K562 (cell line): ENCODE measurements around the gene TPRX2. TPM values are rescaled to one million over a fixed set of nuclear protein-coding genes. Genes with fewer than 3 reads are reported as not detected.
A peak's percentile ranks its signal among the peaks of the same experiment; 100 is the strongest.
"Not testable (repeated sequence)": the region's sequence is repeated elsewhere in the genome, so short reads cannot be mapped to it uniquely, and the experiment has no call there.

Experiments
- ATAC-seq: fragments of 200-7000 bp; cut with Tn5 transposase; 3 replicates; pipeline ENCODE4 v1.9.1; 2020; ENCODE audit warnings: moderate library complexity
- BruUV-seq: library from RNA; stranded (reverse); fragments of 400-500 nt; replicated peaks from 2 replicates; lab custom pipeline; 2021; lab: Mats Ljungman, UMichigan
- CTCF ChIA-PET: fragments of 300-600 bp; formaldehyde crosslinking; extraction: SDS; loops from one replicate; lab custom pipeline; 2021; ENCODE audit warnings: low intra/inter-chr PET ratio; lab: Yijun Ruan, JAX
- POLR2A ChIA-PET: fragments of 300-600, 350-650 bp; sonication (Branson Sonifier 250); formaldehyde crosslinking; extraction: SDS; loops from one replicate; lab custom pipeline; 2021; ENCODE audit warnings: antibody characterized with exemption, inconsistent platforms; lab: Yijun Ruan, JAX
- DNase-seq, 4 experiments: peaks; one replicate each; pipeline versions ENCODE4 v3.0.0 to v3.0.0-alpha.2; 2011 to 2018; ENCODE audit warnings: low spot score in 3 of 4, mixed read lengths in 3 of 4; ENCODE audit errors: extremely low read depth in 1 of 4
- FAIRE-seq: peaks from 2 replicates; lab custom pipeline; 2011; peaks lifted over from hg19 to GRCh38; lab: Jason Lieb, UNC
- H2AFZ ChIP-seq: 2 replicates; pipeline ENCODE4 v1.6.0; 2011; ENCODE audit warnings: low read depth, low read length, control low read depth, inconsistent platforms
- H3K27ac ChIP-seq: fragments of 200-600 bp; 3 replicates; pipeline ENCODE4 v1.8.0; 2011; ENCODE audit warnings: low read depth, mild to moderate bottlenecking, control low read depth, inconsistent platforms, low read length, moderate library complexity, mixed read lengths; ENCODE audit errors: extremely low read depth
- H3K27me3 ChIP-seq, 2 experiments: fragments of 300-600 bp in 1 of 2; 2 replicates in 1 of 2; 3 replicates in 1 of 2; pipeline versions ENCODE4 v1.6.0 to v1.8.0; 2011; ENCODE audit warnings: inconsistent platforms in 2 of 2, low read length in 2 of 2, mild to moderate bottlenecking in 1 of 2, mixed read lengths in 1 of 2, moderate library complexity in 1 of 2; ENCODE audit not compliant: control insufficient read depth in 2 of 2, insufficient read depth in 2 of 2
- H3K36me3 ChIP-seq: fragments of 300-600 bp; 3 replicates; pipeline ENCODE4 v1.8.0; 2011; ENCODE audit warnings: mild to moderate bottlenecking, low read length, inconsistent platforms; ENCODE audit not compliant: control insufficient read depth, insufficient read depth
- H3K4me1 ChIP-seq, 2 experiments: fragments of 200-600 bp in 1 of 2; replicated peaks in 1 of 2; 2 replicates in 1 of 2; 3 replicates in 1 of 2; pipeline versions ENCODE4 v1.5.1 to v1.8.0; 2011; ENCODE audit warnings: inconsistent platforms in 2 of 2, low read length in 2 of 2, mild to moderate bottlenecking in 1 of 2, mixed read lengths in 1 of 2, moderate library complexity in 1 of 2; ENCODE audit not compliant: control insufficient read depth in 2 of 2, insufficient read depth in 2 of 2
- H3K4me2 ChIP-seq: 2 replicates; pipeline ENCODE4 v1.6.1; 2011; ENCODE audit warnings: low read length, control low read depth, inconsistent platforms, mixed read lengths; ENCODE audit not compliant: insufficient read depth
- H3K4me3 ChIP-seq: fragments of 200-600 bp; sonication (generic), shearing (Covaris generic); 2 replicates; pipeline ENCODE4 v1.5.1; 2016; ENCODE audit warnings: control low read depth, inconsistent platforms
- H3K79me2 ChIP-seq: fragments of 200-600 bp; 3 replicates; pipeline ENCODE4 v1.8.0; 2011; ENCODE audit warnings: low read length, inconsistent platforms; ENCODE audit not compliant: control insufficient read depth, insufficient read depth
- H3K9ac ChIP-seq, 2 experiments: 2 replicates each; pipeline versions ENCODE4 v1.6.0 to v1.6.1; 2011; ENCODE audit warnings: low read depth in 2 of 2, low read length in 2 of 2, control low read depth in 1 of 2, inconsistent platforms in 1 of 2, mild to moderate bottlenecking in 1 of 2, mixed read lengths in 1 of 2; ENCODE audit not compliant: insufficient read depth in 1 of 2
- H3K9me1 ChIP-seq: one replicate; pipeline ENCODE4 v1.6.0; 2011; ENCODE audit warnings: inconsistent platforms, mild to moderate bottlenecking, low read length, moderate library complexity; ENCODE audit not compliant: control insufficient read depth, insufficient read depth
- H3K9me3 ChIP-seq: replicated peaks from 2 replicates; pipeline ENCODE4 v1.5.1; 2011; ENCODE audit warnings: low read depth, low read length, inconsistent platforms; ENCODE audit not compliant: control insufficient read depth, insufficient read depth
- H4K20me1 ChIP-seq: replicated peaks from 2 replicates; pipeline ENCODE4 v1.6.1; 2011; ENCODE audit warnings: low read length, inconsistent platforms, mixed read lengths; ENCODE audit not compliant: control insufficient read depth, insufficient read depth
- BCOR ChIP-seq: fragments of 450-650 bp; IDR thresholded peaks from 2 replicates; pipeline ENCODE4 v1.6.1; 2016
- DEAF1 ChIP-seq: fragments of 450-650 bp; formaldehyde crosslinking; IDR thresholded peaks from 2 replicates; pipeline ENCODE4 v1.4.0; 2020; ENCODE audit warnings: mild to moderate bottlenecking, moderate library complexity
- E4F1 ChIP-seq: fragments of 250-450 bp; sonication (Bioruptor Pico); IDR thresholded peaks from 2 replicates; pipeline ENCODE4 v1.5.0; 2021; ENCODE audit warnings: mild to moderate bottlenecking, borderline replicate concordance
- ZNF146 ChIP-seq: IDR thresholded peaks from one replicate; pipeline ENCODE4 v1.6.1; 2018; ENCODE audit warnings: missing compliant biosample characterization; ENCODE audit not compliant: unreplicated experiment
- WGBS: fragments of 100-300 bp; shearing (Covaris generic); methylation state at CpG from one replicate; pipeline ENCODE4 v1.1.6; 2016; ENCODE audit warnings: low coverage, mixed read lengths; ENCODE audit not compliant: insufficient coverage; ENCODE audit errors: missing lambda C conversion rate; 5-methylcytosine and 5-hydroxymethylcytosine counted together
- in situ Hi-C: fragments of 300-500 bp; cut with MboI; formaldehyde crosslinking; loops from 4 replicates; pipeline ENCODE4 v1.15.0; 2018; ENCODE audit warnings: inconsistent platforms, mixed read lengths
- intact Hi-C: fragments of 100-400 bp; cut with micrococcal nuclease; formaldehyde crosslinking; loops from 2 replicates; pipeline ENCODE4 v1.14.2; 2022
- polyA plus RNA-seq, 8 experiments: library from polyadenylated mRNA; depleted of rRNA in 4 of 8; stranded (reverse) in 5 of 8; unstranded in 3 of 8; fragments of >200 nt; fragmentation: Nextera tagmentation in 2 of 8; fragmentation: Illumina TruSeq in 1 of 8; extraction: Ambion mirVana in 2 of 8; extraction: Trizol in 1 of 8; gene quantifications; 2 replicates each; pipeline versions ENCODE4 v1.2.1 to v1.2.3, GENCODE V29; 2011 to 2014; ENCODE audit warnings: inconsistent platforms in 1 of 8, missing spikeins in 1 of 8
- total RNA-seq, 7 experiments: library from RNA; depleted of rRNA in 6 of 7; stranded (reverse); fragments of >200 nt in 6 of 7; fragmentation: Illumina TruSeq in 2 of 7; extraction: Trizol in 2 of 7; gene quantifications; 2 replicates each; pipeline versions ENCODE4 v1.2.1 to v1.2.3, GENCODE V29; 2011 to 2021; ENCODE audit warnings: low replicate concordance in 1 of 7

The TPRX2 gene
- total and polyA plus RNA-seq, 9 of the 15 experiments (the other 6 are each of a cell fraction or from before 2014, with no cell fraction given): not detected

DNA sequence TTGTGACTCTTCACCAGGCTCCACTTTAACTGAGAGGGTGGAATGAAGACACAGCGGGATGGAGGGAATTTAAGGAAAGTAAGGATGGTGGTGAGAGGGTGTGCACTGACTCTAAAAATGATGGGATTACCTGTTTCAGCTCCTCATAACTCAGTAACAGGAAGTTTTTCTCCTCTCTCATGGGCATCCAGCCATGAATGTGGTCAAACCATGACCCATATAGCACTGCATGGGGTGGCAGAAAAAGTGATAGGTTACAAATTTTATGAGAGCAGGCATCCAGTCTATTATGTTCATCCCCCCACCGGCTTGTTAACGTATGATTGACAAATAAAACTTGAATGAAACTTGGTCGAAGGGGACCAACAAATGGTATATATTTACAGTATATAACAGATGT lies 19.9 kb downstream of the TPRX2 start (continued):
- no peak for TF ChIP-seq E4F1 (CRISPR knock-in tag)
- no peak for TF ChIP-seq DEAF1

DNA sequence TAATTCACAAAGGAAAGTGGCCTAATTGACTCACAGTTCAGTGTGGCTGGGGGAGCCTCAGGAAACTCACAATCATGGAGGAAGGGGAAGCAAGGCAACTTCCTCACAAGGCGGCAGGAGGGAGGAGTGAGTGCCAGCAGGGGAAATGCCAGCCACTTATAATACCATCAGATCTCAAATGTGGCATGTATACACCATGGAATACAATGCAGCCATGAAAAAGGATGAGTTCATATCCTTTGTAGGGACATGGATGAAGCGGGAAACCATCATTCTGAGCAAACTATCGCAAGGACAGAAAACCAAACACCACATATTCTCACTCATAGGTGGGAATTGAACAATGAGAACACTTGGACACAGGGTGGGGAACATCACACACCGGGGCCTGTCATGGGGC lies 20.4 kb downstream of the TPRX2 start:
- BruUV-seq, intact Hi-C loops, H3K4me2 ChIP-seq, H3K4me1 ChIP-seq, ATAC-seq, H3K4me3 ChIP-seq, H3K36me3 ChIP-seq, DNase-seq, H3K9ac ChIP-seq, H4K20me1 ChIP-seq, H3K9me1 ChIP-seq, H2AFZ ChIP-seq, H3K27ac ChIP-seq, CTCF ChIA-PET, H3K27me3 ChIP-seq, H3K79me2 ChIP-seq, H3K9me3 ChIP-seq, POLR2A ChIA-PET, FAIRE-seq: not testable (repeated sequence)
- 25% methylated on average over 3 of the region's 4 CpGs for WGBS
- in situ Hi-C loops: loop anchor here (10.0 kb wide), 1 partner anchor 75 kb away; no protein-coding TSS in a partner anchor
- peak; percentile 97 for TF ChIP-seq ZNF146
- TF ChIP-seq BCOR: 0 out of 2 replicates have a peak, but pooled peaks have one; percentile 52
